Gastroesophageal sphincter (tissue), 4 donors: Measurements from ENCODE around the gene SPINDOC. TPM values are rescaled to one million over a fixed set of nuclear protein-coding genes. Genes with fewer than 3 reads are reported as not detected.

Source experiments
- ATAC-seq: fragments of 150-250 bp; one replicate; pipeline ENCODE4 v1.9.1; 2016; ENCODE audit warnings: mild to moderate bottlenecking, moderate library complexity
- H3K27ac ChIP-seq, 4 donors: fragments of 200-600 bp; sonication (generic) in 3 of 4; 1 replicate in 3 of 4; 2 replicates in 1 of 4; pipeline ENCODE4 v1.5.1; 2016 to 2019
- H3K27me3 ChIP-seq: fragments of 200-600 bp; sonication (generic); one replicate; pipeline ENCODE4 v1.5.1; 2019
- H3K36me3 ChIP-seq, 2 donors: fragments of 200-600 bp; sonication (generic); one replicate each; pipeline ENCODE4 v1.5.1; 2019; ENCODE audit warnings: control low read depth in 1 of 2
- H3K4me1 ChIP-seq, 3 donors: fragments of 200-600 bp; sonication (generic); 1 replicate in 2 of 3; 2 replicates in 1 of 3; pipeline ENCODE4 v1.5.1; 2016 to 2019; ENCODE audit warnings: control low read depth in 2 of 3
- H3K4me3 ChIP-seq, 2 donors: fragments of 200-600 bp; sonication (generic); one replicate each; pipeline ENCODE4 v1.5.1; 2019; ENCODE audit warnings: mild to moderate bottlenecking in 1 of 2, moderate library complexity in 1 of 2
- H3K9me3 ChIP-seq, 3 donors: fragments of 200-600 bp; sonication (generic); one replicate each; pipeline ENCODE4 v1.5.1; 2017 to 2019; ENCODE audit warnings: control low read depth in 2 of 3
- CTCF ChIP-seq, 4 experiments: fragments of 200-600 bp in 2 of 4; fragments of 450-650 bp in 2 of 4; sonication (generic) in 1 of 4; IDR thresholded peaks; one replicate each; pipeline ENCODE4 v1.5.1; 2017 to 2019; ENCODE audit warnings: antibody characterized with exemption in 4 of 4, mild to moderate bottlenecking in 2 of 4, moderate library complexity in 2 of 4
- EP300 ChIP-seq: sonication (generic); formaldehyde crosslinking; IDR thresholded peaks from one replicate; pipeline ENCODE4 v1.6.1; 2017; ENCODE audit warnings: antibody characterized with exemption, mild to moderate bottlenecking
- POLR2A ChIP-seq, 2 donors: fragments of 450-650 bp; IDR thresholded peaks; one replicate each; pipeline ENCODE4 v1.6.1; 2017; ENCODE audit warnings: antibody characterized with exemption in 2 of 2, mild to moderate bottlenecking in 2 of 2, moderate library complexity in 1 of 2
- POLR2AphosphoS5 ChIP-seq: sonication (generic); formaldehyde crosslinking; IDR thresholded peaks from one replicate; pipeline ENCODE4 v1.6.1; 2017; ENCODE audit warnings: antibody characterized with exemption
- WGBS, 2 donors: methylation state at CpG; one replicate each; pipeline ENCODE4 v1.1.5; 2018; ENCODE audit warnings: low coverage in 1 of 2; 5-methylcytosine and 5-hydroxymethylcytosine counted together
- total RNA-seq, 4 donors: library from RNA; depleted of rRNA; stranded (reverse); fragments of >200 nt; gene quantifications; one replicate each; pipeline ENCODE4 v1.1.0, GENCODE V29; 2016

SPINDOC gene
- total RNA-seq, 4 donors from 2014 or later, result 14.3 to 18.6 (median 15.5) TPM

DNA sequence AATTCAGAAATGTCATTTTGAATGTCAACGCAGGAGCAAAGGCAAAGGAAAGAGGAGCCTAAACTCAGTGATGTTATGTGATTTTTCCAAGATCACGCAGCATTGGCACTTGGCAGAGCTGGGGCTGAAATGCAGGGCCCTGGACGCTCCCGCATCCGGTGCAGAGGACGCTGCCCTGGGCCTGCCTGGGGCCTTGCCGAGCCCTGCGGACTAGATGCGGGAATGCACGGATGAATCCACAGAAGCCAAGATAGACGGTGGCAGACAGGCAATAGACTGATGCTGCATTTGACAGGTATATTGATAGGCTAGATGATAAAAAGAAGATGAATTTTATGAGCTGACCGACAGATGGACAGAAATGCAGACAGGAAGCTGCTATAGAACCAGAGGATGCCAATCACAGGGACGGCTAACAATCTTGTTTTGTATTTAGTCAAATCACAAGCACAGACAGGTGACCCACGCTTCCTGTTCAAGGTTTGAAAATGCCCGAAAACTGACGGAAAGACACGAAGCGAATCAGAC lies 25.0 kb downstream of the SPINDOC start:
- peaks cover 0 to 3% of the 10 kb centered on the region in 2 donors for H3K36me3 ChIP-seq
- no peaks in the 10 kb centered on the region for H3K27me3 ChIP-seq
- peak overlapping the region; percentile 30 to 94 (median 88) for H3K27ac ChIP-seq
- no peak for TF ChIP-seq POLR2AphosphoS5
- no peak for TF ChIP-seq POLR2A (IDR thresholded peaks at IDR 0.05)
- peaks cover 0 to 53% (median 31%) of the 10 kb centered on the region in 3 donors for H3K4me1 ChIP-seq
- no peaks in the 10 kb centered on the region for H3K9me3 ChIP-seq
- H3K4me3 ChIP-seq, result peak overlapping the region; percentile 2 to 93
- WGBS, 2 donors, result 24 to 26% methylated on average over 14 to 17 of the region's 18 CpGs
- no peak for ATAC-seq

GRCh38 chr11:63838678-63839507 lies 25.6 kb downstream of the SPINDOC start, which contains the start of gene MARK2:
Gene MARK2, plus strand, starts transcription at chr11:63839110. Its CDS starts 397 bp downstream, at chr11:63839507.
- Histone ChIP-seq H3K4me3 (peak within 1 kb of the TSS; percentile 57 to 93), H3K27ac (peak within 1 kb of the TSS; percentile 30 to 94 (median 88)), H3K4me1 (peaks cover 0 to 60% (median 35%) of the 10 kb centered on the region in 3 donors), H3K27me3 (no peaks in the 10 kb centered on the region), H3K36me3 (peaks cover 0 to 8% of the 10 kb centered on the region in 2 donors), H3K9me3 (no peaks in the 10 kb centered on the region)
- ATAC-seq, result peak; percentile 92
- WGBS, 2 donors, result 0% methylated on average over 4 to 11 of the region's 100 CpGs
- TF ChIP-seq EP300, result no peak
- peak; percentile 61 to 71 for TF ChIP-seq POLR2A (IDR thresholded peaks at IDR 0.05)
- TF ChIP-seq CTCF (IDR thresholded peaks at IDR 0.05), result peak in 2 of 4 experiments; percentile 20 to 28
- peak; percentile 47 for TF ChIP-seq POLR2AphosphoS5

GRCh38 chr11:63839508-63840355 lies 26.5 kb downstream of the SPINDOC start:
- no peak for TF ChIP-seq POLR2A (IDR thresholded peaks at IDR 0.05)
- TF ChIP-seq POLR2AphosphoS5, result no peak
- no peak for TF ChIP-seq EP300
- TF ChIP-seq CTCF (IDR thresholded peaks at IDR 0.05), result no peak
- H3K4me3 ChIP-seq, result peak overlapping the region; percentile 57 to 93
- no peak for ATAC-seq
- peaks cover 0 to 12% of the 10 kb centered on the region in 2 donors for H3K36me3 ChIP-seq
- no peaks in the 10 kb centered on the region for H3K9me3 ChIP-seq
- peaks cover 0 to 68% (median 35%) of the 10 kb centered on the region in 3 donors for H3K4me1 ChIP-seq
- no peaks in the 10 kb centered on the region for H3K27me3 ChIP-seq
- WGBS, 2 donors, result 1 to 2% methylated on average over 31 to 33 of the region's 40 CpGs
- H3K27ac ChIP-seq, result peak overlapping the region; percentile 8 to 94 (median 88)

- Histone ChIP-seq H3K36me3 (peaks cover 0 to 12% of the 10 kb centered on the region in 2 donors), H3K9me3 (no peaks in the 10 kb centered on the region), H3K27me3 (no peaks in the 10 kb centered on the region), H3K27ac (peak overlapping the region in 3 of 4 donors; percentile 86 to 94 (median 91)), H3K4me3 (peak overlapping the region; percentile 57 to 93), H3K4me1 (peaks cover 0 to 76% (median 43%) of the 10 kb centered on the region in 3 donors)
- no peak for ATAC-seq
- TF ChIP-seq EP300 (no peak), POLR2AphosphoS5 (no peak), CTCF (IDR thresholded peaks at IDR 0.05) (no peak), POLR2A (IDR thresholded peaks at IDR 0.05) (no peak)
- WGBS, 2 donors, result 2 to 5% methylated on average over 13 of the region's 13 CpGs
Measured at GRCh38 chr11:63840356-63841060, 27.3 kb downstream of the SPINDOC start.
